ENCODE results near the gene HSPH1.

DNA sequence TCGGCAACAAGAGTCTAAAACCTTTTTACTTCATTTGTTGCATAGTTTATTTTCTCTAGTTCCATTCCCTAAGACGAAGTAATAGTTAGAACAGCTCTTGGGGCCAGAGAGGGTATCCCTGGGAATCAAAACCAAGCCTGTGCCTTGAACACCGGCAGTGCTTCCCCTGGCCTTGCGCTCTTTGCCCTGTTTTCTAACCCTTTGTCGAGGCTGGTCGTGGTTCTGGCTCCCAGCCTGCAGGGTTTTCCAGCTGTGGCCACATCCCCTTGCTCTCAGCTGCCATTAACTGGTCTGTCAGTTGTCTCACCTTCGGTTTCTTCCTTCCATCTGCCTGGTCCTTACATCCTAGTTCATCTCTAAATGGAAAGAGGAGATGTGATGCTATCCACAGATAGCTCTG is 61.0 kb downstream of the HSPH1 start:
- TF ChIP-seq, protein P1, sequence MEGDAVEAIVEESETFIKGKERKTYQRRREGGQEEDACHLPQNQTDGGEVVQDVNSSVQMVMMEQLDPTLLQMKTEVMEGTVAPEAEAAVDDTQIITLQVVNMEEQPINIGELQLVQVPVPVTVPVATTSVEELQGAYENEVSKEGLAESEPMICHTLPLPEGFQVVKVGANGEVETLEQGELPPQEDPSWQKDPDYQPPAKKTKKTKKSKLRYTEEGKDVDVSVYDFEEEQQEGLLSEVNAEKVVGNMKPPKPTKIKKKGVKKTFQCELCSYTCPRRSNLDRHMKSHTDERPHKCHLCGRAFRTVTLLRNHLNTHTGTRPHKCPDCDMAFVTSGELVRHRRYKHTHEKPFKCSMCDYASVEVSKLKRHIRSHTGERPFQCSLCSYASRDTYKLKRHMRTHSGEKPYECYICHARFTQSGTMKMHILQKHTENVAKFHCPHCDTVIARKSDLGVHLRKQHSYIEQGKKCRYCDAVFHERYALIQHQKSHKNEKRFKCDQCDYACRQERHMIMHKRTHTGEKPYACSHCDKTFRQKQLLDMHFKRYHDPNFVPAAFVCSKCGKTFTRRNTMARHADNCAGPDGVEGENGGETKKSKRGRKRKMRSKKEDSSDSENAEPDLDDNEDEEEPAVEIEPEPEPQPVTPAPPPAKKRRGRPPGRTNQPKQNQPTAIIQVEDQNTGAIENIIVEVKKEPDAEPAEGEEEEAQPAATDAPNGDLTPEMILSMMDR (IDR thresholded peaks at IDR 0.05): no peak
- TF ChIP-seq, protein P2, sequence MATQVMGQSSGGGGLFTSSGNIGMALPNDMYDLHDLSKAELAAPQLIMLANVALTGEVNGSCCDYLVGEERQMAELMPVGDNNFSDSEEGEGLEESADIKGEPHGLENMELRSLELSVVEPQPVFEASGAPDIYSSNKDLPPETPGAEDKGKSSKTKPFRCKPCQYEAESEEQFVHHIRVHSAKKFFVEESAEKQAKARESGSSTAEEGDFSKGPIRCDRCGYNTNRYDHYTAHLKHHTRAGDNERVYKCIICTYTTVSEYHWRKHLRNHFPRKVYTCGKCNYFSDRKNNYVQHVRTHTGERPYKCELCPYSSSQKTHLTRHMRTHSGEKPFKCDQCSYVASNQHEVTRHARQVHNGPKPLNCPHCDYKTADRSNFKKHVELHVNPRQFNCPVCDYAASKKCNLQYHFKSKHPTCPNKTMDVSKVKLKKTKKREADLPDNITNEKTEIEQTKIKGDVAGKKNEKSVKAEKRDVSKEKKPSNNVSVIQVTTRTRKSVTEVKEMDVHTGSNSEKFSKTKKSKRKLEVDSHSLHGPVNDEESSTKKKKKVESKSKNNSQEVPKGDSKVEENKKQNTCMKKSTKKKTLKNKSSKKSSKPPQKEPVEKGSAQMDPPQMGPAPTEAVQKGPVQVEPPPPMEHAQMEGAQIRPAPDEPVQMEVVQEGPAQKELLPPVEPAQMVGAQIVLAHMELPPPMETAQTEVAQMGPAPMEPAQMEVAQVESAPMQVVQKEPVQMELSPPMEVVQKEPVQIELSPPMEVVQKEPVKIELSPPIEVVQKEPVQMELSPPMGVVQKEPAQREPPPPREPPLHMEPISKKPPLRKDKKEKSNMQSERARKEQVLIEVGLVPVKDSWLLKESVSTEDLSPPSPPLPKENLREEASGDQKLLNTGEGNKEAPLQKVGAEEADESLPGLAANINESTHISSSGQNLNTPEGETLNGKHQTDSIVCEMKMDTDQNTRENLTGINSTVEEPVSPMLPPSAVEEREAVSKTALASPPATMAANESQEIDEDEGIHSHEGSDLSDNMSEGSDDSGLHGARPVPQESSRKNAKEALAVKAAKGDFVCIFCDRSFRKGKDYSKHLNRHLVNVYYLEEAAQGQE (IDR thresholded peaks at IDR 0.05; ENCODE audit: insufficient read depth in 1 of 2, low read depth in 2 of 2, low read length in 1 of 2): no peak
- no peak for TF ChIP-seq POLR2AphosphoS5 (IDR thresholded peaks at IDR 0.05; ENCODE audit: low read depth, low read length)
- no peak for TF ChIP-seq TCF7L2 (IDR thresholded peaks at IDR 0.05; ENCODE audit: low read depth, low read length)
- no peak for TF ChIP-seq SIN3A (IDR thresholded peaks at IDR 0.05; ENCODE audit: borderline replicate concordance, insufficient read depth, low read depth, low read length)

Measured in Panc1 (cell line).